Activated T-cell treated with anti-CD3 and anti-CD28 coated beads, Interleukin-2, amount 50 U/mL, for 48 hours (primary cell): ENCODE results near the gene PCDHGA2.
"Not testable (repeated sequence)": the region's sequence is repeated elsewhere in the genome, so short reads cannot be mapped to it uniquely, and the experiment has no call there.

Source experiments
- DNase-seq, 2 experiments: peaks; one replicate each; pipeline ENCODE4 v3.0.0-alpha.2; 2020

PCDHGA2 gene

GRCh38 chr5:141338538-141339306 lies at the start of gene PCDHGA2:
PCDHGA2 (plus strand) TSS chr5:141338760.
- DNase-seq: no peak

DNA sequence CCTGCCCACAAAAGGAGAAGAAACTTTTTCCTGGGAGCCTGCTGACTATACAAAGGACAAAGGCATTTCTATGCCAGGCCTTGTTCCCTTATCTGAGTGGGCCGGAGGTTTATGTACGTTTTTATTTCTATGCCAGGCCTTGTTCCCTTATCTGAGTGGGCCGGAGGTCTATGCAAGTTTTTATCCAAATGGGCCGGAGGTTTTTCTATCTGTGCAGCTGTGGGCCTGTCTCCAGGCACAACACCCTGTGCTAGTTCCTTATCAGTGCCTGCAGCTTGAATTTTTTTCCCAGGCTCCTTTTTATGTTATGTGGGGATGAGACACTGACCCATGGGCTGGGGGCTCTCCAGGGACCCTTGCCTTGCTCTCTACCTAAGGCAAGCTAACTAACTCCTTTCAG lies 40.2 kb upstream of the PCDHGA2 start:
- DNase-seq: no peak

GRCh38 chr5:141303756-141304155 lies 34.8 kb upstream of the PCDHGA2 start, which contains the start of gene SLC25A2:
SLC25A2 (minus strand) TSS chr5:141304049; CDS start chr5:141303865, 184 bp downstream.
- DNase-seq: no peak

DNA sequence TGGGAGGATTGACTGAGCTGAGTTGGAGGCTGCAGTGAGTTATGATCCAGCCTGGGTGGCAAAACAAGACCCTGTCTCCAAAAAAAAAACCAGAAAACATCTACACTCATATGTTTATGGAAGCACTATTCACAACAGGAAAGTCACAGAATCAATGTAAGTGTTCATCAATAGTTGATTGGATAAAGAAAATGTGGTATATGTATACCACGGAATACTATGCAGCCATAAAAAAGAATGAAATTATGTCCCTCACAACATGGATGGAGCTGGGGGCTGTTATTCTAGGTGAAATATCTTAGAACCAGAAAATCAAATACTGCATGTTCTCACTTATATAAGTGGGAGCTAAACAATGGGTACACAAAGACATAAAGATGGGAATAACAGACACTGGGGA lies 31.9 kb upstream of the PCDHGA2 start:
- DNase-seq: no peak

- DNase-seq: no peak
Measured at GRCh38 chr5:141313711-141314110, 24.8 kb upstream of the PCDHGA2 start.

- DNase-seq: not testable (repeated sequence)
Measured at GRCh38 chr5:141316963-141317362, 21.6 kb upstream of the PCDHGA2 start.

- DNase-seq: no peak
Measured at GRCh38 chr5:141319202-141319601, 19.4 kb upstream of the PCDHGA2 start.

GRCh38 chr5:141319699-141320098 lies 18.9 kb upstream of the PCDHGA2 start:
- DNase-seq: no peak

DNA sequence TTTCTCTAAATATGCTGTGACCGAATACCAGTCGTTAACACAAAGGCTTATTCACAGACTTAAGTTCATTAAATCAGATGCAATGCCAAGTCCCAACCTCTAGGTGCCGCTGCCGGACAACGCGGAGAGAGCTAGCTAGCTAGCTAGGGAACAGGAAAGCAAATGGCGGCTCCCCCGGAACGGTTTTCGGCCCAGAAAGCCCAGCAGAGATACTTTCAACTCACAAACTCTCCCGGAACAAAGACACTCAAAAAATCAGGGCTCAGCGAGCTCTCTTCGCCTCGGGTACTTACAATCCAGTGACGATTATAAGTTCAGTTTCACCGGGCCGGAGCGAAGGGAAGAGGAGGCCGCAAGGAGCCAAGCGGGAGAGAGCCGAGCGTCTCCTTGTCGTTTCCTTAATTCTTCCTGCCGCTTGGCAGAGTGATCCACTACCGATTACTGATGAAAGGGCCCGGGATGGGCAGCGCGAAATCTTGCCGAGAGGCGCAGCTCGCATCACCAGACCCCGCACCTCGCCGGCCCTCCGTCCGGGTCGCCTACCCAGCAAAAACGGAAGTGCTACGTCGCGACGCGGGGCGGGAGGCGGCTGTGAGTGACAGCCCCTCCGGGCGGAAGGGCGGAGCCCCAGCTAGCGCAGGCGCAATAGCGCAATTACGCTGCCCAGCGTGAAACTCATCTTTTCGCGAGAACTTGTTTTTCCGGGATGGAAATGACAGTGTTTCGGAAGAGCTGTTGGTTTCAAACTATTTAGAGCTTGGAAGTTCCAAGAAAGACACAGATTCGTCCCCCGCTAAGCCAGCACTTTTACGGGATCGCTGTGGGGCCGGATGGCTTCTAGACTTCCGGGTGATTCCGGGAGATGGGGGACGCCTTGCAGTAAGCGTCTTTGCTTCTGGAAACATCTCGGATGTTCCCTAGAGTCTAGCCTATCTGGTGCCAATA lies 18.1 kb upstream of the PCDHGA2 start, which contains the start of gene TAF7:
TSS of gene TAF7 (minus strand) at position 560 of the 945 bp plus-strand sequence. CDS start 740 bp downstream, outside the sequence.
- peak; percentile 91 to 95 for DNase-seq

DNA sequence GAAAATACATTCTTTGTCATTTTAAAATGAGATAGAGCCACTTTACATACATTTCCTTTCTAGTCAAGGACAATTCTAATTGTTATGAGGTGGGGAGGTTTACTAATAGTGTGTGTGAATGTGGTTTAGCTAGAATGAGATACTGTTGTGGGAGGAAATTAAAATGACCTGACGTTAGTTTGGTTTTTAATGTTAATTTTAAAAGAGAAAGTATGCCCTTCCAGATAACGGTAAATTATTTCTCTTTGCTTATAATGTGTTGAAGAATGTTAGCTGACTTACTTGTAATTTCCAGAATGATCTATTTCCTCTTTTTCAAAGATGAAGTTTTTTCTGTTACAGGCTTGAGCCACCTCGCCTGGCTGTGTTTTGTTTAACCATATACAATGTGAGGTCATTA lies 16.3 kb upstream of the PCDHGA2 start:
- no peak for DNase-seq

- DNase-seq: peak; percentile 71 to 75
Measured at GRCh38 chr5:141326088-141326854, 12.3 kb upstream of the PCDHGA2 start.

GRCh38 chr5:141328231-141328630 lies 10.3 kb upstream of the PCDHGA2 start:
- DNase-seq: no peak

GRCh38 chr5:141330299-141331080 lies 8.1 kb upstream of the PCDHGA2 start, which contains the start of gene PCDHGA1:
PCDHGA1 (plus strand) TSS chr5:141330514.
- peak in 1 of 2 experiments; percentile 25 for DNase-seq

DNA sequence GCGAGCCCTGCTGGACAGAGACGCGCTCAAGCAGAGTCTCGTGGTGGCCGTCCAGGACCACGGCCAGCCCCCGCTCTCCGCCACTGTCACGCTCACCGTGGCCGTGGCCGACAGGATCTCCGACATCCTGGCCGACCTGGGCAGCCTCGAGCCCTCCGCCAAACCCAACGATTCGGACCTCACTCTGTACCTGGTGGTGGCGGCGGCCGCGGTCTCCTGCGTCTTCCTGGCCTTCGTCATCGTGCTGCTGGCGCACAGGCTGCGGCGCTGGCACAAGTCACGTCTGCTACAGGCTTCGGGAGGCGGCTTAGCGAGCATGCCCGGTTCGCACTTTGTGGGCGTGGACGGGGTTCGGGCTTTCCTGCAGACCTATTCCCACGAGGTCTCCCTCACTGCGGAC lies 6.0 kb upstream of the PCDHGA2 start:
- DNase-seq: not testable (repeated sequence)

DNA sequence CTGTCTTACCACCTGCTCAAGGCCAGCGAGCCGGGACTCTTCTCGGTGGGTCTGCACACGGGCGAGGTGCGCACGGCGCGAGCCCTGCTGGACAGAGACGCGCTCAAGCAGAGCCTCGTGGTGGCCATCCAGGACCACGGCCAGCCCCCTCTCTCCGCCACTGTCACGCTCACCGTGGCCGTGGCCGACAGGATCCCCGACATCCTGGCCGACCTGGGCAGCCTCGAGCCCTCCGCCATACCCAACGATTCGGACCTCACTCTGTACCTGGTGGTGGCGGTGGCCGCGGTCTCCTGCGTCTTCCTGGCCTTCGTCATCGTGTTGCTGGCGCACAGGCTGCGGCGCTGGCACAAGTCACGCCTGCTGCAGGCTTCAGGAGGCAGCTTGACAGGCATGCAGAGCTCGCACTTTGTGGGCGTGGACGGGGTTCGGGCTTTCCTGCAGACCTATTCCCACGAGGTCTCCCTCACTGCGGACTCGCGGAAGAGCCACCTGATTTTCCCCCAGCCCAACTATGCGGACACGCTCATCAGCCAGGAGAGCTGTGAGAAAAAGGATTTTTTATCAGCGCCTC lies 2.3 kb downstream of the PCDHGA2 start:
- not testable (repeated sequence) for DNase-seq

GRCh38 chr5:141342773-141343172 lies 4.2 kb downstream of the PCDHGA2 start:
- no peak for DNase-seq

GRCh38 chr5:141343242-141343952 lies 4.8 kb downstream of the PCDHGA2 start, which contains the start of gene PCDHGA3:
PCDHGA3 (plus strand) TSS chr5:141343829; CDS start chr5:141344034, 205 bp downstream.
- no peak for DNase-seq

GRCh38 chr5:141343953-141344463 lies 5.4 kb downstream of the PCDHGA2 start:
- DNase-seq: no peak

- DNase-seq: no peak
Measured at GRCh38 chr5:141345327-141345726, 6.8 kb downstream of the PCDHGA2 start.

- DNase-seq: not testable (repeated sequence)
Measured at GRCh38 chr5:141346017-141346416, 7.5 kb downstream of the PCDHGA2 start.
